Activated gamma-delta T cell (primary cell): ENCODE measurements around the gene SCNN1A.

Source experiments
- DNase-seq: peaks from one replicate; lab custom pipeline; 2025; lab: John Stamatoyannopoulos, UW

Gene SCNN1A

GRCh38 chr12:6317693-6318439 is 57.5 kb downstream of the SCNN1A start:
- no peak for DNase-seq

GRCh38 chr12:6316921-6317692 is 58.3 kb downstream of the SCNN1A start:
- DNase-seq, result no peak

- no peak for DNase-seq
Measured at GRCh38 chr12:6315704-6316597, 59.4 kb downstream of the SCNN1A start.

- DNase-seq, result no peak
Measured at GRCh38 chr12:6315184-6315583, 60.2 kb downstream of the SCNN1A start.

- DNase-seq, result no peak
Measured at GRCh38 chr12:6314776-6315175, 60.6 kb downstream of the SCNN1A start.

- DNase-seq, result no peak
Measured at GRCh38 chr12:6313326-6313940, 61.9 kb downstream of the SCNN1A start.

- no peak for DNase-seq
Measured at GRCh38 chr12:6312529-6313325, 62.6 kb downstream of the SCNN1A start.

- DNase-seq, result no peak
Measured at GRCh38 chr12:6311822-6312528, 63.4 kb downstream of the SCNN1A start.

- DNase-seq, result no peak
Measured at GRCh38 chr12:6310771-6311610, 64.4 kb downstream of the SCNN1A start.

GRCh38 chr12:6307529-6307928 is 67.8 kb downstream of the SCNN1A start:
- DNase-seq, result no peak

- no peak for DNase-seq
Measured at GRCh38 chr12:6306599-6307220, 68.7 kb downstream of the SCNN1A start.

- DNase-seq, result no peak
Measured at GRCh38 chr12:6306151-6306550, 69.2 kb downstream of the SCNN1A start.

- DNase-seq, result no peak
Measured at GRCh38 chr12:6303071-6303470, 72.3 kb downstream of the SCNN1A start.

- DNase-seq, result no peak
Measured at GRCh38 chr12:6302621-6303020, 72.7 kb downstream of the SCNN1A start.

- DNase-seq, result no peak
Measured at GRCh38 chr12:6301721-6302120, 73.6 kb downstream of the SCNN1A start.

GRCh38 chr12:6297170-6297569 is 78.2 kb downstream of the SCNN1A start:
- no peak for DNase-seq
